GM06990 (cell line): ENCODE results near the gene VSTM4.

Experiments used
- DNase-seq: peaks from one replicate; pipeline ENCODE4 v3.0.0-alpha.2; 2011; ENCODE audit not compliant: insufficient read length; ENCODE audit errors: extremely low read depth
- H3K27me3 ChIP-seq: replicated peaks from 2 replicates; pipeline ENCODE4 v1.6.0; 2011; ENCODE audit warnings: low read length; ENCODE audit not compliant: control insufficient read depth, insufficient read depth
- H3K36me3 ChIP-seq: 2 replicates; pipeline ENCODE4 v1.5.1; 2011; ENCODE audit warnings: low read length; ENCODE audit not compliant: control insufficient read depth, insufficient read depth
- H3K4me3 ChIP-seq: replicated peaks from 2 replicates; pipeline ENCODE4 v1.5.1; 2011; ENCODE audit warnings: low read depth, mild to moderate bottlenecking, control low read depth, low read length
- TF ChIP-seq, protein P1 (sequence below): IDR thresholded peaks from 2 replicates; pipeline ENCODE4 v1.5.1; 2011; ENCODE audit warnings: low read length, control low read depth, mild to moderate bottlenecking, inconsistent platforms; ENCODE audit not compliant: insufficient read depth, poor library complexity, severe bottlenecking

The VSTM4 gene

DNA sequence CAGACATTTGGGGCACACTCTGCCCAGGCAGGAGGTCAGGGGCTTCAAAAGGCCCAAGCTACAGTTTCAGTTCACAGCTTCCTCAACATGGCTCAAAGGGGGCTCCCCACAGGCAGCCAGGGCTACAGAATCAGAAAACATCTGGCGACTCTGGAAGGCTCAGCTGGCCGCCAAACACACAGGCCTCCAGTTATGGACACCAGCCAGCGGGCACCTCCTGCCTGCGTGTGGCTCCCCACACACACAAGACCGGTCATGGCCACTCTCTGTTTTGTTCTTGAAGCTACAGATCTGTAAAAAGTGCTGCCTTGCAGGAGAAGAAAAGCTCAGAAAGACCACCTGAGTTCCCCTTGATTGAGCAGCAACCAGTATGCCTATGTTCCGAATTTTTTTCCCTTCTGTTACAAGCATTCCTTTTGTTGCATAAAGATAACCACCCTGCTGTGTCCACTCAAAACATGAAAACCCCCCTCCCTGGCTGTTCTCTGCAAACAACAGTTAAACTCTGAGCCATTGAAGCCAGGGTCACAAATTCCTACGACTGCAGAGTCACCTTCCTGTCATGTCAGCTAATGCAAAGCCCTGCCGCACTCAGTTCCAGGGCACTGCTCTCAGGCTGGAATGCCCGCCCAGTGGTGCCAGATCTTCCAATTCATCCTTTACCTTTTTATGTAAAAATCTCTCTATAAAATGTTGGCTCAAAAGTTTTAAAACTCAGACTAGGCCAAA is 33.6 kb downstream of the VSTM4 start:
- no peaks in the 10 kb centered on the region for H3K27me3 ChIP-seq
- no peak overlapping the region for H3K4me3 ChIP-seq
- no peaks in the 10 kb centered on the region for H3K36me3 ChIP-seq
- no peak for DNase-seq
- TF ChIP-seq, protein P1, sequence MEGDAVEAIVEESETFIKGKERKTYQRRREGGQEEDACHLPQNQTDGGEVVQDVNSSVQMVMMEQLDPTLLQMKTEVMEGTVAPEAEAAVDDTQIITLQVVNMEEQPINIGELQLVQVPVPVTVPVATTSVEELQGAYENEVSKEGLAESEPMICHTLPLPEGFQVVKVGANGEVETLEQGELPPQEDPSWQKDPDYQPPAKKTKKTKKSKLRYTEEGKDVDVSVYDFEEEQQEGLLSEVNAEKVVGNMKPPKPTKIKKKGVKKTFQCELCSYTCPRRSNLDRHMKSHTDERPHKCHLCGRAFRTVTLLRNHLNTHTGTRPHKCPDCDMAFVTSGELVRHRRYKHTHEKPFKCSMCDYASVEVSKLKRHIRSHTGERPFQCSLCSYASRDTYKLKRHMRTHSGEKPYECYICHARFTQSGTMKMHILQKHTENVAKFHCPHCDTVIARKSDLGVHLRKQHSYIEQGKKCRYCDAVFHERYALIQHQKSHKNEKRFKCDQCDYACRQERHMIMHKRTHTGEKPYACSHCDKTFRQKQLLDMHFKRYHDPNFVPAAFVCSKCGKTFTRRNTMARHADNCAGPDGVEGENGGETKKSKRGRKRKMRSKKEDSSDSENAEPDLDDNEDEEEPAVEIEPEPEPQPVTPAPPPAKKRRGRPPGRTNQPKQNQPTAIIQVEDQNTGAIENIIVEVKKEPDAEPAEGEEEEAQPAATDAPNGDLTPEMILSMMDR = no peak

DNA sequence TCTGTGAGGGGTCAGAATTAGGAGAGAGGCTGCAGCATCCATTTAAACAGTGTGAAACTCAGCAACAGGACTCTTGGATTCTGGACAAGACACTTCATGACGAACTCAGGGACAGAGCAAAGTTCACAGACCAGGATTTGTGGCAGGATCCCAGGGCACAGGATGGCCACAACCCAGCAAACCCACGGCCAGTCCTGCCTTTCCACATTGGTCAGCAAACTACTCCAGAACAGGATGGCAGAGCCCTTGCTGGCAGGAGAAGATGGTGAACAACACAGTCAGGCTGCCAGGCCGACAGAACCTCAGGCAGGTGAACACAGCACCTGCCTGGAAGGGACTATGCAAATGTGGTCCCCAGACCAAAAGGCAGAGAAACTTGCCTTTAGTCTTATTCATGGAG is 34.4 kb downstream of the VSTM4 start:
- Histone ChIP-seq H3K4me3 (no peak overlapping the region), H3K27me3 (no peaks in the 10 kb centered on the region), H3K36me3 (no peaks in the 10 kb centered on the region)
- TF ChIP-seq, protein P1 = no peak
- no peak for DNase-seq

DNA sequence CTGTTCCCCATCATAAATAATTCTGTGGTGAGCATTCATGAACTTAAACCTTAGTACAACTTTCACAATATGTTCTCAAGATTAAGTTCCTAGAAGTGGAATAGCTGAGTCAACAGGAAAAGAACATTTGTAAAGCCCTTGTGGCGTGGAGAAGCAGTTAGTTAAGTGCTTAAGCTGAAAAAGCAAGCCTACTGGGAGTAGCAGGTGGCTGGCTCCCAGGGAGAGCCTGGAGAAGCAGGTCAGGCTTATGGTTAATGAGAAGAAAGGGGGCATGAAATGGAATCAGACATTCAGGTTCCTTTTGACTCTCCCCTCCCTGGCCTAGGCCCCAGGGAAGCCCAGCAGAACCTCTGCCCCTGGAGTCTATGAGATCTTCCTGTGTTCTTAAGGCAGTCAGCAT is 35.3 kb downstream of the VSTM4 start:
- H3K27me3 ChIP-seq = no peaks in the 10 kb centered on the region
- H3K4me3 ChIP-seq = no peak overlapping the region
- no peaks in the 10 kb centered on the region for H3K36me3 ChIP-seq
- no peak for DNase-seq
- TF ChIP-seq, protein P1 = no peak

DNA sequence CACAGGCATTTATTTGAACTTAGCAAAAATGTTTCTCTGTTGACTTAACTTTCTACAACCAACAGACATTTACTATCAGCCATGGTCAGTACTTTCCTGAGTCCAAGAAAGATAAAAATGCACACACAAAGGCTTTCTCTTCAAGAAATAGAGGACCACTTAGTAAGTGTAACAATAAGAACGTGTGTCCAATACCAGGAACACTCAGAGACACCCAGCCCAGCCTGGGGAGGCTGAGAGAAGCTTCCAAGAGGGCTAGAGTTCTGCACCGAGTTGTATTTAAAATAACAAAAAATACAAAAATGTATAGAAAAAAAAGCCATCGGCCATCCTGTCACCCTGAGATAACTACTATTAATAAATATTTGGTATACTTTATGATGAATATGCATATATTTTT is 35.8 kb downstream of the VSTM4 start:
- H3K4me3 ChIP-seq = no peak overlapping the region
- TF ChIP-seq, protein P1 = no peak
- no peak for DNase-seq
- no peaks in the 10 kb centered on the region for H3K36me3 ChIP-seq
- H3K27me3 ChIP-seq = no peaks in the 10 kb centered on the region

DNA sequence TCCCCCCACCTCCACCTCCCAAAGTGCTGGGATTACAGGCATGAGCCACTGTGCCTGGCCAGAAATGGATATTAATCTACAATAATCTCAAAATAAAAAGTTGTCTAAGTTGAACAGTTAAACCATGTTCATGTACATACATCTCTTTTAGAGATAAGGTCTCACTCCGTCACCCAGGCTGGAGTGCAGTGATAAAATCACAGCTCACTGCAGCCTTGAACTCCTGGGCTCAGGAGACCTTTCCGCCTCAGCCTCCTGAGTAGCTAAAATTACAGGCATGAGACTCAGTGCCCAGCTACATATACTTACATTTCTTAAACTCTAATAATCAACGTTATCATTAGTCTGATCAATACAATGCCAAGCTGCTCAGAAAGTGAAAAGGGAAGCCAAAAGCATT is 36.2 kb downstream of the VSTM4 start:
- no peaks in the 10 kb centered on the region for H3K36me3 ChIP-seq
- DNase-seq = no peak
- TF ChIP-seq, protein P1 = no peak
- no peaks in the 10 kb centered on the region for H3K27me3 ChIP-seq
- no peak overlapping the region for H3K4me3 ChIP-seq

DNA sequence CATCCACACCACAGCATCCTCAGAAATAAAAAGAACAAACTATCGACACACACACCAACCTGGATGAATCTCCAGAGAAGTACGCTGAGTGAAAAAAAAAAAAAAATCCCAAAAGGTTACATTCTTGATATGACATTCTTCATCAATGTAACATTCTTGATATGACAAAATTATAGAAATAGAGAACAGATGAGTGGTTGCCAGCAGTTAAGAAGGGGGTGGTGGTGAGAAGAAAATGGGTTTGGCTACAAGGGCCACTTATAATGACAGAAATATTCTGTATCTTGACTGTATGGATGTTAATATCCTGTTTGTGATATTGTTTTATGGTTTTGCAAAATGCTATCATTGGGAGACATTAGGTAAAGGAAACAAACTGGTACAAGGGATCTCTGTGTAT is 36.9 kb downstream of the VSTM4 start:
- TF ChIP-seq, protein P1 = no peak
- no peak overlapping the region for H3K4me3 ChIP-seq
- H3K27me3 ChIP-seq = no peaks in the 10 kb centered on the region
- no peaks in the 10 kb centered on the region for H3K36me3 ChIP-seq
- no peak for DNase-seq
